HepG2 (cell line): ENCODE results near the gene CDA. TPM values are rescaled to one million over a fixed set of nuclear protein-coding genes. Genes with fewer than 3 reads are reported as not detected.
A peak's percentile ranks its signal among the peaks of the same experiment; 100 is the strongest.

Experiments used
- ATF2 ChIP-seq: sonication (generic); formaldehyde crosslinking; IDR thresholded peaks from 2 replicates; pipeline ENCODE4 v1.4.0; 2020; ENCODE audit warnings: missing genetic modification reagents
- CSRNP2 ChIP-seq: sonication (generic); formaldehyde crosslinking; conservative IDR thresholded peaks from 2 replicates; pipeline ENCODE4 v1.8.0; 2022; ENCODE audit warnings: low read depth, missing genetic modification reagents
- HNF4A ChIP-seq: sonication (generic); formaldehyde crosslinking; IDR thresholded peaks from 2 replicates; pipeline ENCODE4 v1.4.0; 2020; ENCODE audit warnings: missing genetic modification reagents
- MAZ ChIP-seq, 2 experiments: sonication (generic) in 1 of 2; formaldehyde crosslinking in 1 of 2; IDR thresholded peaks; 2 replicates each; pipeline versions ENCODE4 v1.5.0 to v1.6.1; 2012 to 2020; ENCODE audit warnings: low read depth in 2 of 2, mild to moderate bottlenecking in 2 of 2, borderline replicate concordance in 1 of 2, improper control_type of control experiment in 1 of 2, low read length in 1 of 2, missing genetic modification reagents in 1 of 2, moderate library complexity in 1 of 2
- NR1H2 ChIP-seq: sonication (generic); formaldehyde crosslinking; IDR thresholded peaks from 2 replicates; pipeline ENCODE4 v1.8.1; 2022; ENCODE audit warnings: low read depth, missing genetic modification reagents, borderline replicate concordance
- RELA ChIP-seq: sonication (generic); formaldehyde crosslinking; IDR thresholded peaks from 2 replicates; pipeline ENCODE4 v1.4.0; 2020; ENCODE audit warnings: missing genetic modification reagents
- SIN3A ChIP-seq: IDR thresholded peaks from 2 replicates; pipeline ENCODE4 v1.6.1; 2011; ENCODE audit warnings: low read depth, mild to moderate bottlenecking, control low read depth, low read length, borderline replicate concordance
- SOX13 ChIP-seq, 3 experiments: fragments of 450-650 bp in 1 of 3; sonication (generic) in 1 of 3; formaldehyde crosslinking in 1 of 3; IDR thresholded peaks in 2 of 3; conservative IDR thresholded peaks in 1 of 3; 2 replicates each; pipeline versions ENCODE4 v1.5.0 to v1.6.1; 2016 to 2020; ENCODE audit warnings: antibody characterized with exemption in 1 of 3, mild to moderate bottlenecking in 1 of 3, missing compliant biosample characterization in 1 of 3, missing genetic modification reagents in 1 of 3, moderate library complexity in 1 of 3
- YY1 ChIP-seq: IDR thresholded peaks from 2 replicates; pipeline ENCODE4 v1.6.1; 2011; ENCODE audit warnings: low read length, low read depth, moderate library complexity, mild to moderate bottlenecking; ENCODE audit not compliant: insufficient read depth, insufficient replicate concordance
- ZNF333 ChIP-seq: sonication (generic); formaldehyde crosslinking; IDR thresholded peaks from 2 replicates; pipeline ENCODE4 v1.4.0; 2020; ENCODE audit warnings: mild to moderate bottlenecking, missing genetic modification reagents, borderline replicate concordance
- ZNF574 ChIP-seq: sonication (generic); formaldehyde crosslinking; IDR thresholded peaks from 2 replicates; pipeline ENCODE4 v1.4.0; 2020; ENCODE audit warnings: missing genetic modification reagents
- ZNF674 ChIP-seq: sonication (generic); formaldehyde crosslinking; IDR thresholded peaks from 2 replicates; pipeline ENCODE4 v1.5.0; 2020; ENCODE audit warnings: low read depth, mild to moderate bottlenecking, missing genetic modification reagents
- ZNF773 ChIP-seq: sonication (generic); formaldehyde crosslinking; IDR thresholded peaks from 2 replicates; pipeline ENCODE4 v1.4.0; 2020; ENCODE audit warnings: missing genetic modification reagents, borderline replicate concordance
- polyA plus RNA-seq, 8 experiments: library from polyadenylated mRNA; depleted of rRNA in 3 of 8; stranded (reverse) in 7 of 8; unstranded in 1 of 8; fragments of >200 nt; fragmentation: Illumina TruSeq in 4 of 8; extraction: Trizol in 4 of 8; gene quantifications; 2 replicates each; pipeline versions ENCODE4 v1.2.1 to v1.2.3, GENCODE V29; 2011 to 2016; ENCODE audit warnings: low read depth in 4 of 8, missing spikeins in 1 of 8, mixed read lengths in 1 of 8; ENCODE audit not compliant: insufficient read depth in 1 of 8
- total RNA-seq, 5 experiments: library from RNA; depleted of rRNA; stranded (reverse); fragments of >200 nt; fragmentation: Illumina TruSeq; extraction: Trizol; gene quantifications; 2 replicates each; pipeline ENCODE4 v1.2.3, GENCODE V29; 2016; ENCODE audit warnings: low read depth in 1 of 5
- TF ChIP-seq, protein P1 (sequence below): sonication (generic); formaldehyde crosslinking; IDR thresholded peaks from 2 replicates; pipeline ENCODE4 v1.4.0; 2020; ENCODE audit warnings: missing genetic modification reagents, borderline replicate concordance
- TF ChIP-seq, protein P2 (sequence below): IDR thresholded peaks from 2 replicates; pipeline ENCODE4 v1.6.1; 2012; ENCODE audit warnings: inconsistent platforms

CDA gene
- total and polyA plus RNA-seq, 2 of the 13 experiments (the other 11 are each of a cell fraction or from before 2014, with no cell fraction given), result 0.66 to 2.1 TPM

DNA sequence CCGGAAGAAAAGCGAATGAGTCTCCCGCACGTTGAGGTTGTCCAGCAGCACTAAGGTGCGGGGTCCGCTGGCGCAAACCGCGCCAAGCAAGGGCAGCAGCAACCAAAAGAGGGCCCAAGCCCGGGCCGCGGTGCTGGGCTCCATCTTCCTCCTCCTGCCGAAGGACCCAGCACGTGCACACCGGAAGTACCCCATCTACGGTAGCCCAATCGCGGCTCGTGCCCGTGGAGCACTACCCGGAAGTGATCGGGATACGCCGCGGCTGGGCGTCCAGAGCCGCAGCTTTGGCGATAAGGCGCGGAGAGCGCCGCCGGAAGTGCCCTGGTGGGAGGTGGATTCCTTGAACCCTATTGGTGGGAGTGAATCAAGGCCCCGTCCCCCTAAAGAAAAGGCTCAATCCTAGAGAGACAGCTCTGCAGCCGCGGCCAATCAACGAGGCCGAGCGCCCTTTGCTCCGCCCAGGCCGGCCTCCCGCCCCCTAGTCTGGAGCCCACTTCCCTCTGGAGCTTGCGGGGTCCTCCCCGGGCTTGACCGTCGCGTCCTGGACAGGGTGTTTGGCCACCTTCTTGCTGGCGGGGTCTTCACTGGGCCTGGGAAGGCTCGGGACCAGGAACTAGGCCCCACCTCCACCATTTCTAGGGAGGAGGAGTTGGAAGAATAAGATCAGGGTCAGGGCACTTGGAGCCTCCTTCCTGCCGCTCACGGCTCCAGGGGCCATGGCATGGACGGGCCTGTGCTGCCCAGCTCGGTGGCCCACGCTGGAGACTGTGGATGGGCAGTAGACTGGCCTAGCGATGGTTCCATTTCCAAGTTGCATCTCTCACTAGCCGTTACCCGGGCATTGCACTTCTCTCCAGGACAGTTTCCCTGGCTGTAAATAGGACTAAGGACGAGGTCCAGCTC, 72.6 kb downstream of the CDA start, which contains the start of gene DDOST (continued):
- no peak for TF ChIP-seq CSRNP2 (CRISPR knock-in tag)
- TF ChIP-seq YY1, result peak; percentile 77
- no peak for TF ChIP-seq ZNF674
- no peak for TF ChIP-seq SOX13 (IDR thresholded peaks at IDR 0.05)
- no peak for TF ChIP-seq SOX13 (CRISPR knock-in tag; conservative IDR thresholded peaks at IDR 0.05 in 1 of 2, IDR thresholded peaks at IDR 0.05 in 1 of 2)
- peak; percentile 95 for TF ChIP-seq ZNF574 (CRISPR knock-in tag)
- peak; percentile 29; the same call in 1 of the 2 replicates for TF ChIP-seq SIN3A
- peak; percentile 72; the same call in 1 of the 2 replicates for TF ChIP-seq ZNF773 (CRISPR knock-in tag)
- peak; percentile 52; the same call in 1 of the 2 replicates for TF ChIP-seq ATF2 (CRISPR knock-in tag)
- TF ChIP-seq HNF4A (CRISPR knock-in tag), result no peak; the same call in 1 of the 2 replicates
- TF ChIP-seq, protein P1, sequence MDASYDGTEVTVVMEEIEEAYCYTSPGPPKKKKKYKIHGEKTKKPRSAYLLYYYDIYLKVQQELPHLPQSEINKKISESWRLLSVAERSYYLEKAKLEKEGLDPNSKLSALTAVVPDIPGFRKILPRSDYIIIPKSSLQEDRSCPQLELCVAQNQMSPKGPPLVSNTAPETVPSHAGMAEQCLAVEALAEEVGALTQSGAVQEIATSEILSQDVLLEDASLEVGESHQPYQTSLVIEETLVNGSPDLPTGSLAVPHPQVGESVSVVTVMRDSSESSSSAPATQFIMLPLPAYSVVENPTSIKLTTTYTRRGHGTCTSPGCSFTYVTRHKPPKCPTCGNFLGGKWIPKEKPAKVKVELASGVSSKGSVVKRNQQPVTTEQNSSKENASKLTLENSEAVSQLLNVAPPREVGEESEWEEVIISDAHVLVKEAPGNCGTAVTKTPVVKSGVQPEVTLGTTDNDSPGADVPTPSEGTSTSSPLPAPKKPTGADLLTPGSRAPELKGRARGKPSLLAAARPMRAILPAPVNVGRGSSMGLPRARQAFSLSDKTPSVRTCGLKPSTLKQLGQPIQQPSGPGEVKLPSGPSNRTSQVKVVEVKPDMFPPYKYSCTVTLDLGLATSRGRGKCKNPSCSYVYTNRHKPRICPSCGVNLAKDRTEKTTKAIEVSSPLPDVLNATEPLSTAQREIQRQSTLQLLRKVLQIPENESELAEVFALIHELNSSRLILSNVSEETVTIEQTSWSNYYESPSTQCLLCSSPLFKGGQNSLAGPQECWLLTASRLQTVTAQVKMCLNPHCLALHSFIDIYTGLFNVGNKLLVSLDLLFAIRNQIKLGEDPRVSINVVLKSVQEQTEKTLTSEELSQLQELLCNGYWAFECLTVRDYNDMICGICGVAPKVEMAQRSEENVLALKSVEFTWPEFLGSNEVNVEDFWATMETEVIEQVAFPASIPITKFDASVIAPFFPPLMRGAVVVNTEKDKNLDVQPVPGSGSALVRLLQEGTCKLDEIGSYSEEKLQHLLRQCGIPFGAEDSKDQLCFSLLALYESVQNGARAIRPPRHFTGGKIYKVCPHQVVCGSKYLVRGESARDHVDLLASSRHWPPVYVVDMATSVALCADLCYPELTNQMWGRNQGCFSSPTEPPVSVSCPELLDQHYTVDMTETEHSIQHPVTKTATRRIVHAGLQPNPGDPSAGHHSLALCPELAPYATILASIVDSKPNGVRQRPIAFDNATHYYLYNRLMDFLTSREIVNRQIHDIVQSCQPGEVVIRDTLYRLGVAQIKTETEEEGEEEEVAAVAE, result peak; percentile 40; the same call in 1 of the 2 replicates
- TF ChIP-seq ZNF333 (CRISPR knock-in tag), result peak; percentile 59; the same call in 1 of the 2 replicates
- TF ChIP-seq, protein P2, sequence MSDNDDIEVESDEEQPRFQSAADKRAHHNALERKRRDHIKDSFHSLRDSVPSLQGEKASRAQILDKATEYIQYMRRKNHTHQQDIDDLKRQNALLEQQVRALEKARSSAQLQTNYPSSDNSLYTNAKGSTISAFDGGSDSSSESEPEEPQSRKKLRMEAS, result peak; percentile 79
- TF ChIP-seq RELA (CRISPR knock-in tag), result peak; percentile 45; the same call in 1 of the 2 replicates
- TF ChIP-seq MAZ (IDR thresholded peaks at IDR 0.05; ENCODE audit: borderline replicate concordance, low read depth, low read length), result no peak
- peak; percentile 40; the same call in 1 of the 2 replicates for TF ChIP-seq MAZ (CRISPR knock-in tag; IDR thresholded peaks at IDR 0.05; ENCODE audit: low read depth)
- TF ChIP-seq NR1H2 (CRISPR knock-in tag), result no peak
